Activated CD4-positive, alpha-beta T cell treated with anti-CD3 and anti-CD28 coated beads, Interleukin-2, amount 50 U/mL, for 1 hour (primary cell): ENCODE results near the gene ALPG.
"Not testable (repeated sequence)": the region's sequence is repeated elsewhere in the genome, so short reads cannot be mapped to it uniquely, and the experiment has no call there.

Experiments used
- DNase-seq: peaks from one replicate; pipeline ENCODE4 v3.0.0-alpha.2; 2020

The ALPG gene

GRCh38 chr2:232398293-232399034 lies 8.2 kb upstream of the ALPG start:
- no peak for DNase-seq

DNA sequence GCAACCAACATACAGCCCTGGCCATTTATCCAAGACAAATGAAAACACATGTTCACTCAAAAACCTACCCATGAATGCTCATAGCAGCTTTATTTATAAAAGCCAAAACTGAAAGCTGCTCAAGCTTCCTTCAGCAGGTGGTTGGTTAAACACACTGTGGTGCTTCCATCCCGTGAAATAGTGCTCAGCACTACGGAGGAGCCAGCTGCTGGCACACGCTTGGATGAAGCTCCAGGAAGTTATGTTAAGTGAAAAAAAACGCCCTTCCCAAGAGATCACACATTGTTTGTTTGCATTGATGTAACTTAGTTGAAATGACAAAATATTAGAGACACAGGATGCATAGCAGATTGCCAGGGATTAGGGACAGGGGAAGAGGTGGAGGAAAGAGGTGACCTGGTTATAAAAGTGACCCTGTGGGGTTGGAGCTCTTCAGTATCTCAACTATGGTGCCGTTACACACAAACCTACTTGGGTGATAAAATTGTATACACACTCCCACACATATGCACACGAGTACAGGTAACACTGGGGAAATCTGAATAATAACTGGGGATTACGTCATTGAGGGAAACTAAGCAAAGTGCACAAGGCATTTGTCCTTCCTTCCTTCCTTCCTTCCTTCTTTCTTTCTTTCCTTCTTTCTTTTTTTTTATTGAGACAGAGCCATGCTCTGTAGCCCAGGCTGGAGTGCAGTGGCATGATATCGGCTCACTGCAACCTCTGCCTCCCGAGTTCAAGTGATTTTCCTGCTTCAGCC lies 6.2 kb upstream of the ALPG start:
- DNase-seq: no peak

DNA sequence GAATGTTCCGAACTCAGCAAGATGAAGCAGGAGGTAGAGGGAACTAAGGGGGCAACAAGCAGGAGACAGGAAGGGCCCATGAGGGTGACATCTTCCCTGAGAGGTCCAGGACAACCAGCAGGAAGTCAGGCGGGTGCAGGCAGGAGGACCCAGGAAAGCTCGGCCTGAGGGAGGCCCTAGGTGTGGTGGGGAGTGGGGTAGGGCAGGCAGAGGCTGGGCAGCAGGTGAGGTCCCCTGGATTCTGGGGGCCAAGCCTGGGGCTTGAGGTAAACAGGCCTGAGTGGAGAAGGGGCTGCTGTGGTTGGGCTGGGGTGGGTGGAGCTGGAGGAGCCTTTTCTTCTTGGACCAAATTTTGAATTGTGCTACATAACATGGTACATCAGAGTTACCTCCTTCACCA lies 4.1 kb upstream of the ALPG start:
- no peak for DNase-seq

DNA sequence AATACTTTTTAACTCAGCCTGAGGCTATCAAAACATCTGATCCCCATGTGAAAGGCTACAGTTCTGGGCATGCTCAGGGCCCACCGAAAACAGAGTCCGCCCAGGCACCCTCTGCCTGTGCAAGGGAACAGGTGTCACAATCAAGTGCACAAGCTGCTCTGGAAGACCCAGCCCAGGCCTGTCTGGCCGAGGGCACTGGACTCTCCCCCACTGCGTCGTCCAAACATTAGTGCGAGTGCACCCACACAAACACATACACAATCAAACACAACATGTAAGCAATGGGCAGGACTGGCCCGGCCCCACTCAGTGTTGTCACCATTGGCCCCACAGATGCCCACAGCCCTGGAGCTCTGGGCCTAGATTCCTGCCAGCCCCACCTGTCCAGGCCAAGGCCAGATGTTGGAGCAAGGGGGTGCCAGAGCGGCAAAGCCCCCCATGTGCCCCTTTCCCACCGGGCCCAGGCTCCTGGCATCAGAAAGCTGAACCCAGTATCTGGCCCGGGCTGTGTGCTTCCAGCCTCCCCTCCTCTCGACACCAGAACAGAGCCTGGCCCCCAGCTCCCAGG lies 617 bp upstream of the ALPG start:
- no peak for DNase-seq

DNA sequence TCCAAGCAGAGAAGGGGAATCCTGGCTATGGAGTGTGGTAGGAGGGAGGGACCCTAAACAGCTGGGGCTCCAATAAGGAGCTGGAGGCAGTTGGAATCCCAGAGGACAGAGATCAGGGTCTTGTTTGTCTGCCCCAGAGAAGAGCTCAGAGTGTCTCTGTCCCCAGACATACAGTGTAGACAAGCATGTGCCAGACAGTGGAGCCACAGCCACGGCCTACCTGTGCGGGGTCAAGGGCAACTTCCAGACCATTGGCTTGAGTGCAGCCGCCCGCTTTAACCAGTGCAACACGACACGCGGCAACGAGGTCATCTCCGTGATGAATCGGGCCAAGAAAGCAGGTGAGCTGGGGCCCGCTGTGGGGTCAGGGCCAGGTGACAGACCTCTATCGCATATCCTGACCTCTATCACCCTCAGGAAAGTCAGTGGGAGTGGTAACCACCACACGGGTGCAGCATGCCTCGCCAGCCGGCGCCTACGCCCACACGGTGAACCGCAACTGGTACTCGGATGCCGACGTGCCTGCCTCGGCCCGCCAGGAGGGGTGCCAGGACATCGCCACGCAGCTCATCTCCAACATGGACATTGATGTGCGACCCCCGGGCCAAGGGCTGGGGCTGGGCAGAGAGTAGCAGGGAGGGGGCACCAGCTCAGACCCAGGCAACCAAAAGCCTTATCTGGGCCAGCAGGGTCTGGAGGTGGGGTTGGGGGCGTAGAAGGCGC lies 945 bp downstream of the ALPG start:
- not testable (repeated sequence) for DNase-seq

- not testable (repeated sequence) for DNase-seq
Measured at GRCh38 chr2:232408269-232408668, 1.6 kb downstream of the ALPG start.

DNA sequence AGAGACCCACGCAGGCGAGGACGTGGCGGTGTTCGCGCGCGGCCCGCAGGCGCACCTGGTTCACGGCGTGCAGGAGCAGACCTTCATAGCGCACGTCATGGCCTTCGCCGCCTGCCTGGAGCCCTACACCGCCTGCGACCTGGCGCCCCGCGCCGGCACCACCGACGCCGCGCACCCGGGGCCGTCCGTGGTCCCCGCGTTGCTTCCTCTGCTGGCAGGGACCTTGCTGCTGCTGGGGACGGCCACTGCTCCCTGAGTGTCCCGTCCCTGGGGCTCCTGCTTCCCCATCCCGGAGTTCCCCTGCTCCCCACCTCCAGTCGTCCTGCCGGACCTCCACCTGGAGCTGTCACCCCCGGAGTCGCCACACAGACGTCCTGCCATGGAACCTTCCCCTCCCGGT lies 3.0 kb downstream of the ALPG start:
- not testable (repeated sequence) for DNase-seq

- DNase-seq: no peak
Measured at GRCh38 chr2:232410238-232410900, 3.7 kb downstream of the ALPG start.

DNA sequence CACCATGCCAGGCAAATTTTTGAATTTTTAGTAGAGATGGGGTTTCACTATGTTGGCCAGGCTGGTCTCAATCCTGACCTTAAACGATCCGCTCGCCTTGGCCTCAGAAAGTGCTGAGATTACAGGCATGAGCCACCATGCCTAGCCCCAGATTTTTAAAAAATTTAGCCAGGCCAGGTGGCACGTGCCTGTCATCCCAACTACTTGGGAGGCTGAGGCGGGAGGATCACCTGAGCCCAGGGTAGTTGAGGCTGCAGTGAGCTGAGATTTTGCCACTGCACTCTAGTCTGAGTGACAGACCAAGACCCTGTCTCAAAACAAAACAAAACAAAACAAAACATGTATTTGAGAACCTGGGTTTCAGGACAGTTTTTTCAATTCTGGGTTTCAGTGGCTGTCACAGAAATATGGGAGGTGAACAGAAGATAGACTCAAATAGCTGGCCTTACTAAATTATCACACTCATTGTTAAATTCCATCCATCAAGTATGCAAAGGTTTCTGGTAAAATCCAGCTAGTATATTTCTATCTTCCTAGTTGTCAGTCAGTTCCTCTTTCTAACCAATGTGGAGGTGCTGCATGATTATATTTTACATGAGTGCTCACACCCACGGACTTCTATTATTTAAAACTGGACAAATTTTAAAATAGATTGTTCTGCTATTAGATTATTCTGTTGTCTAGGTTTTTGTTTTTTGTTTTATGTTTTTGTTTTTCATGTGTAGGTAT lies 5.4 kb downstream of the ALPG start:
- DNase-seq: no peak

GRCh38 chr2:232412986-232413385 lies 6.3 kb downstream of the ALPG start:
- no peak for DNase-seq

GRCh38 chr2:232415138-232415690 lies 8.6 kb downstream of the ALPG start:
- DNase-seq: no peak

- no peak for DNase-seq
Measured at GRCh38 chr2:232415736-232416520, 9.3 kb downstream of the ALPG start.

- DNase-seq: no peak
Measured at GRCh38 chr2:232416521-232417470, 10.2 kb downstream of the ALPG start.

- DNase-seq: no peak
Measured at GRCh38 chr2:232417489-232417888, 10.8 kb downstream of the ALPG start.

GRCh38 chr2:232418056-232418455 lies 11.4 kb downstream of the ALPG start:
- no peak for DNase-seq

GRCh38 chr2:232418466-232419244 lies 12.0 kb downstream of the ALPG start:
- no peak for DNase-seq

GRCh38 chr2:232419245-232420072 lies 12.8 kb downstream of the ALPG start:
- no peak for DNase-seq

- no peak for DNase-seq
Measured at GRCh38 chr2:232420073-232420454, 13.4 kb downstream of the ALPG start.
